C4-2B (cell line): ENCODE measurements around the gene NDFIP2.

Source experiments
- ZFX ChIP-seq: fragments of 450-650 bp; IDR thresholded peaks from 2 replicates; pipeline ENCODE4 v1.6.1; 2017
- TF ChIP-seq, protein P1 (sequence below): fragments of 450-650 bp; conservative IDR thresholded peaks from 2 replicates; pipeline ENCODE4 v1.5.1; 2017; ENCODE audit warnings: mild to moderate bottlenecking

DNA sequence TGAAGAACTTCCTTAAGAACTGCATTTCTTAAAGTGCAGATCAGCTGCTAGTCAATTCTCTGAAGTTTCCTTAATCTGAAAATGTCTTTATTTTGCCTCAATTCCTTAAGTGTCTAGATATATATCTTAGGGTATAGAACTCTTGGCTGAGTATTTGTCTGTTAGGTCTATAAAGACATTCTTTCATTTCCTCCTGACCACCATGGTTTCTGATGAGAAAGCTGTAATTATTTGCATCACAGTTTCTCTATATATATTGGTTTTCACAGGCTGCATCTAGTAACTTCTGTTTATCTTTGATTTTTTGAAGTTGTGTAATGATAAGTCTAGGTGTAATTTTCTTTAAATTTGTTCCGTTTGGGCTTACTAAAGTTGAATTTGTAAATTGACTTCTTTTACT lies 15.2 kb downstream of the NDFIP2 start:
- TF ChIP-seq, protein P1, sequence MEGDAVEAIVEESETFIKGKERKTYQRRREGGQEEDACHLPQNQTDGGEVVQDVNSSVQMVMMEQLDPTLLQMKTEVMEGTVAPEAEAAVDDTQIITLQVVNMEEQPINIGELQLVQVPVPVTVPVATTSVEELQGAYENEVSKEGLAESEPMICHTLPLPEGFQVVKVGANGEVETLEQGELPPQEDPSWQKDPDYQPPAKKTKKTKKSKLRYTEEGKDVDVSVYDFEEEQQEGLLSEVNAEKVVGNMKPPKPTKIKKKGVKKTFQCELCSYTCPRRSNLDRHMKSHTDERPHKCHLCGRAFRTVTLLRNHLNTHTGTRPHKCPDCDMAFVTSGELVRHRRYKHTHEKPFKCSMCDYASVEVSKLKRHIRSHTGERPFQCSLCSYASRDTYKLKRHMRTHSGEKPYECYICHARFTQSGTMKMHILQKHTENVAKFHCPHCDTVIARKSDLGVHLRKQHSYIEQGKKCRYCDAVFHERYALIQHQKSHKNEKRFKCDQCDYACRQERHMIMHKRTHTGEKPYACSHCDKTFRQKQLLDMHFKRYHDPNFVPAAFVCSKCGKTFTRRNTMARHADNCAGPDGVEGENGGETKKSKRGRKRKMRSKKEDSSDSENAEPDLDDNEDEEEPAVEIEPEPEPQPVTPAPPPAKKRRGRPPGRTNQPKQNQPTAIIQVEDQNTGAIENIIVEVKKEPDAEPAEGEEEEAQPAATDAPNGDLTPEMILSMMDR, result no peak
- TF ChIP-seq ZFX, result no peak
